HK-2 (cell line): Measurements from ENCODE around the gene DCP2.

Experiments
- DNase-seq: peaks from one replicate; pipeline ENCODE4 v3.0.0-alpha.2; 2018; ENCODE audit not compliant: unreplicated experiment

DCP2 gene

GRCh38 chr5:113067635-113068344 lies 91.2 kb downstream of the DCP2 start:
- no peak for DNase-seq

GRCh38 chr5:113068559-113068958 lies 92.0 kb downstream of the DCP2 start:
- DNase-seq: no peak
